Fibroblast of peridontal ligament (primary cell): ENCODE results near the gene ACYP2.
"Not testable (repeated sequence)": the region's sequence is repeated elsewhere in the genome, so short reads cannot be mapped to it uniquely, and the experiment has no call there.

ENCODE experiments used
- DNase-seq: peaks from one replicate; pipeline ENCODE4 v3.0.0-alpha.2; 2010; ENCODE audit errors: extremely low read depth

Gene ACYP2

GRCh38 chr2:54115284-54116137 lies at the start of gene ACYP2:
Gene ACYP2, plus strand, starts transcription at chr2:54115615.
- peak; percentile 95 for DNase-seq

DNA sequence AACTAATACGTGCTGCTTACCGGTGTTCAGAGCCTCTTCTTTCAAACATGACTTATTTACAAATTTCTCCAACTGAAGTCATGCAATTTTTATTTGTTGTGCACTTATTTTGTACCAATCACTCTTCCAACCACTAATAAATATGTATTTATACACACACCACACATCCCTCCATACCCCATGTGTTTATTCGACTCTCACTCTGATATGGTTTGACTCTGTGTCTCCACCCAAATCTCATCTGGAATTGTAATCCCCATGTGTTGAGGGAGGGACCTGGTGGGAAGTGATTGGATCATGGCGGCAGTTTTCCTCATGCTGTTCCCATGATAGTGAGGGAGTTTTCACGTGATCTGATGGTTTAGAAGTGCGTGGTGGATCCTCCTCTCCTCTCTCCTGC lies 49.5 kb upstream of the ACYP2 start:
- no peak for DNase-seq

GRCh38 chr2:54067851-54068375 lies 47.5 kb upstream of the ACYP2 start:
- DNase-seq: no peak

- DNase-seq: not testable (repeated sequence)
These were observed 42.9 kb upstream of the ACYP2 start for GRCh38 chr2:54072483-54072882.

DNA sequence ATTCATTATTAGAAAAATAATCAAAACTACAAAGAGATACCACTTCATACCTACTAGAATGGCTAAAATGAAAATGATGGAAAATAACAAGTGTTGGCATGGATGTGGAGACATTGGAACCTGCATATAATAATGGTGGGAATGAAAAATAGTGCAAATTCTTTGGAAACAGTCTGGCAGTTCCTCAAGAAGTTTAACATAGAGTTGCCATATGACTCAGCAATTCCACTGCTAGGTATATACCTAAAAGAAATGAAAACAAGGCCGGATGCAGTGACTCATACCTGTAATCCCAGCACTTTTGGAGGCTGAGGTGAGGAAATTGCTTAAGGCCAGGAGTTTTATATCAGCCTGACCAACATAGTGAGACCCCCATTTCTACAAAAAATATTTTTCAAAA lies 41.6 kb upstream of the ACYP2 start:
- no peak for DNase-seq

GRCh38 chr2:54074606-54075341 lies 40.6 kb upstream of the ACYP2 start:
- no peak for DNase-seq

DNA sequence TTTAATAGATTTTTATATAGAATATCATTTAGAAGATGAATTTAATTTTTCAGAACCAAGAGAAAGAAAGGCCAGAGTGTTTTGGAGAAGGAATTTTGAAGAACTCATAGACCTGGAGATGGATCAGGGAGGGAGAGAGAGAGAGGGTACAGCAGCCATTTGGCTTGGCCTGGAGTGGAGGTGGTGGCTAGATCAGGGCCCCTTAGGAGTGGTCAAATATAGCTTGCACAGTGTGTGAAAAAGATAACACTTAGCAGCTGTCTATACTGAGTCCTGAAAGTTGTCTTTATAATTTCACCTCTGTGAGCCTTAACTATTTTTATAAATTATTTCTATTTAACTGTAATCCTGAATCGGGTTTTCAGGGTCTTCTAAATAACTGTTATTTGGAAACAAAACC lies 38.8 kb upstream of the ACYP2 start:
- DNase-seq: no peak

GRCh38 chr2:54077088-54077900 lies 38.1 kb upstream of the ACYP2 start:
- DNase-seq: no peak

DNA sequence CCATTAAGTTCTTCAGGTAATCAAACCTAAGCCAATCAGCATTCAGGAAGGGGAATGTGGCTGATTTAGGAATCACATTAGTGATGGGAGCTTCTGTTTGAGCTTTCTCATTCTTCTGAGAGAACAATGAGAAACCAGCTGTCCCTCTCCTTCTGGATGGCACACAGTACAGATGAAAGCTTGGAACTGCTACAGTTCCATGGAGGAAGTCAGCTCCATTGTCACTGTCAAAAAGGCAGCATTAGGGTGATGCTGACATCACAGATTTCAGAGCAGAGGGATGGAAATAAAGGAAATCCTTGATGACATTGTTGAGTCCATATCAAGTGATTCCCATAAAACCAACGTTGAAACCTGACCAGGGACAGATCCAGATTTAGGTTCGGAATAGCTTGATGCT lies 36.1 kb upstream of the ACYP2 start:
- no peak for DNase-seq

DNA sequence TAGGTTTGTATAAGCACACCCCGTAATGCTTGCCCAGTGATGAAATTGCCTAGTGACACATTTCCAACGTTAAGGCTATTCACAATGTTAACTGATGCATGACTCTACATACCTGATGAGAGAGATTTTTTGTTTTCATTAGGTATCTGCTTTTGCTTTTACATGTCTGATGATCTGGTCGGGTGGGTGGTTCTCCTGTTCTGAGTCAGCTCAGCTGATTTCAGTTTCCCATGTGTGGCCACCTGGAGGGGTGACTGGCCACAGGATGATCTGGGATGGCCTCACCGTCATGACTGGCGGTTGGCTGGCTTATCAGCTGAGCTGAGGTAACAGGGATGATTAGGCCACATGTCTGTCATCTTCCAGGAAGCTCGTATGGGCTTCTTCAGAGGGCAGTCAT lies 33.8 kb upstream of the ACYP2 start:
- DNase-seq: no peak

DNA sequence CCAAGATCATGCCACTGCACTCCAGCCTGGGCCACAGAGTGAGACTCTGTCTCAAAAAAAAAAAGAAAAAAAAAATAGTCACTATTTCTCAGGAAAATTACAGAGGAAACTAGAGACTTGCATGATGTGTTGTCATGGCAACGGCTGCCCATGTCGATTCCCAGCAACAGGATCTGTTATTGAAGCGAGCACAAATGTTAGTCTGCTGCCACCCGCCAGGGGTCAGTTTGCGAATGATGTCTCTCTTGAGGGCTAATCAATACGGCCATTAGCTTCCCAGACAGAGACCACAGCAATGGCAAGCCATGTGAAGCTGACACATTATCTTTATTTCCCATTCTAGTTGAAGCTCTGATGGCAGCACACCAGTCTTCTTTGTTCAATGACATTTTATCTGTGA lies 32.4 kb upstream of the ACYP2 start:
- peak; percentile 31 for DNase-seq

- DNase-seq: peak; percentile 43
These were observed 32.0 kb upstream of the ACYP2 start for GRCh38 chr2:54083445-54083844.

DNA sequence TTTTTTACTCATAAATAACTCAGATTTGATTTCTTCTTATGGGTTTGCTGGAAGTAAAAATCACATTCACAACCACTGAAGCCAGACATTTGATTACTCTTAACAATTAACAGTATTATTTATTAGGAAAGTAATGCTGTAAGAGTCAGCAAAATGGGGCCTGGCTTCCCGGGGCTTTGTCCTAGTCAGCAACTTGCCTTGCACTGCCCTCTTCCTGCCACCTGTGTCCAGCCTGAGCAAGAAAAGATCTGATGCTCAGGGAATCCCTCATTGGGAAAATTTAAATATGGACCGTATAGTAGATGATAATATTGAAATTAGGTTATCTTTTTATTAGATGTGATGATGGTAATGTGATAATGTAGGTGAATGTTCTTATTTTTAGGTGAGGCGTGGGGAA lies 30.8 kb upstream of the ACYP2 start:
- DNase-seq: no peak

DNA sequence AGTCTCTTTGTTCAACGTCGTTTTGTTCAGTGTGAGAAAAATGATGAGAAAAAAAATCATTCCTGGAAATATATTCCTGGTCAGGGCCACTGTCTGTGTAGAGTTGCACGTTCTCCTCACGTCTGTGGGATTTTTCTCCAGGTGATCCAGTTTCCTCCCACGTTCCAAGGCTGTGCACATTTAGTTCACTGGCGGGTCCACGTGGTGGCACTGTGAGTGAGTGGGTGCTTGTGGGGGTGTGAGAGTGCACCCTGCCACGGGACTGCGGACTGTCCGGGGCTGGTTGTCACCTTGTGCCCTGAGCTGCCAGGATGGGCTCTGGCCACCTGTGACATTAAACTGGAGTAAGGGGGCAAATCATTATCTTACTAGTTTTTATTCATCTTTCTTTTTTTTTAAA lies 30.3 kb upstream of the ACYP2 start:
- DNase-seq: no peak

GRCh38 chr2:54086157-54086556 lies 29.3 kb upstream of the ACYP2 start:
- DNase-seq: no peak

- peak; percentile 59 for DNase-seq
These were observed 27.2 kb upstream of the ACYP2 start for GRCh38 chr2:54088191-54088634.

GRCh38 chr2:54088719-54089118 lies 26.7 kb upstream of the ACYP2 start:
- no peak for DNase-seq

GRCh38 chr2:54090521-54091117 lies 24.8 kb upstream of the ACYP2 start:
- DNase-seq: no peak

- no peak for DNase-seq
These were observed 22.5 kb upstream of the ACYP2 start for GRCh38 chr2:54092940-54093339.

- not testable (repeated sequence) for DNase-seq
These were observed 20.0 kb upstream of the ACYP2 start for GRCh38 chr2:54095406-54095805.

GRCh38 chr2:54096141-54096540 lies 19.3 kb upstream of the ACYP2 start:
- not testable (repeated sequence) for DNase-seq

DNA sequence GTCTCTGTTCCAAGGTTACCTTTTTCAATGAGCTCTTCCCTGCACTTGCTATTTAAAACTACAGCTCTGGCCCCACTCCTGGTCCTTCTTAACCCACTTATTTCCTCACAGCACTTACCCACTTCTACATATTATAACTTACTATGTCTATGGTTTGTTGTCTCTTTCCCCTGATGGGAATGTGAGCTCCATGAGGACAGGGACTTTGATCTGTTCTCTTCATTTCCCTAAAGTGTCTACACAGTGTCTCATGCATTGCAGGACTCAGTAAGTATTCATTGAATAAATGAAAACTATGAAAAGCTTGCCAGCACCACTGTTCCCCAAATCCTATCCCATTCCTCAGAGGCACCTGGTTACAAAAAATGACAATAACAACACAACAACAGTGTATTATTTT lies 18.3 kb upstream of the ACYP2 start:
- no peak for DNase-seq
